ENCODE data around the gene CAV1.

CAV1 gene

GRCh38 chr7:116512520-116513188 is 12.2 kb upstream of the CAV1 start:
- peak; percentile 54 for DNase-seq (ENCODE audit: low read depth)
- no peak for TF ChIP-seq CTCF (conservative IDR thresholded peaks at IDR 0.05; ENCODE audit: control insufficient read depth, insufficient read depth, low read depth, low read length)
- H3K4me3 ChIP-seq (ENCODE audit: control insufficient read depth, low read depth, low read length), result no peak overlapping the region

DNA sequence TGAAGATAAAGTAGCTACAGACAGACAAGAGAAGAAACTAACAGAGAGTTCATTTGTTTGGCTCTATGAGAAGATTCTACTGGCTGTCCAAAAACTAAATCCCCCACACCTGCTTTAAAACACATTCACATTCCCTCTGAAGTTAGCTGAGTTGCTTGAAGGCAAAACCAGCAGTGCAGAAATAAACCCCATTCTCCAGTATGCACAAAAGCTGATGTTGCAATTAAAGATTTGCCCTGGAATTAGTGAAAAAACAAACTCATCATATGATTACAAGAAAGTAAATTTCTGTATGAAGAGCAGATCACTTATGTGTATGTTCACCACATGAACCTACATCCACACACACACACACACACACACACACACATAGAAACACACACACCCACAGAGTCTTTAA is 9.3 kb upstream of the CAV1 start:
- TF ChIP-seq CTCF (conservative IDR thresholded peaks at IDR 0.05; ENCODE audit: control insufficient read depth, insufficient read depth, low read depth, low read length), result no peak
- no peak overlapping the region for H3K4me3 ChIP-seq (ENCODE audit: control insufficient read depth, low read depth, low read length)
- DNase-seq (ENCODE audit: low read depth), result no peak

- no peak for TF ChIP-seq CTCF (conservative IDR thresholded peaks at IDR 0.05; ENCODE audit: control insufficient read depth, insufficient read depth, low read depth, low read length)
- no peak overlapping the region for H3K4me3 ChIP-seq (ENCODE audit: control insufficient read depth, low read depth, low read length)
- DNase-seq (ENCODE audit: low read depth), result no peak
Observed at GRCh38 chr7:116516324-116516723, 8.5 kb upstream of the CAV1 start.

DNA sequence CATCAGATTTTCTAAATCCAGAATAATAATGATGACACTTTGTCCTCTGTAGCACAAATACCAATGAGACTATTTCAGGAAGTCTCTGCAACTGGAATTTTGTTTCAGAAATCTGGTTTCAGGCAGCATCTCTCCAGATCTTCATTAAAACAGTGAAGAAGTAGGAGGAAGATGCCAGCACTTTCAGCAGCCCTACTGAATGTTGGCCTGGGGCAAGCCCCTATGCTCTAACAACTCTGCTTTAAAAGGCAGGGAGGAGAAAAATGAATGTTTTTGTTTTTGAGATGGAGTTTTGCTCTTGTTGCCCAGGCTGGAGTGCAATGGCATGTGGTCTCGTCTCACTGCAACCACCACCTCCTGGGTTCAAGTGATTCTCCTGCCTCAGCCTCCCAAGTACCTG is 7.2 kb upstream of the CAV1 start:
- no peak for TF ChIP-seq CTCF (conservative IDR thresholded peaks at IDR 0.05; ENCODE audit: control insufficient read depth, insufficient read depth, low read depth, low read length)
- DNase-seq (ENCODE audit: low read depth), result no peak
- H3K4me3 ChIP-seq (ENCODE audit: control insufficient read depth, low read depth, low read length), result no peak overlapping the region

GRCh38 chr7:116518961-116519360 is 5.9 kb upstream of the CAV1 start:
- DNase-seq (ENCODE audit: low read depth), result no peak
- H3K4me3 ChIP-seq (ENCODE audit: control insufficient read depth, low read depth, low read length), result no peak overlapping the region
- TF ChIP-seq CTCF (conservative IDR thresholded peaks at IDR 0.05; ENCODE audit: control insufficient read depth, insufficient read depth, low read depth, low read length), result no peak

- TF ChIP-seq CTCF (conservative IDR thresholded peaks at IDR 0.05; ENCODE audit: control insufficient read depth, insufficient read depth, low read depth, low read length), result no peak
- no peak overlapping the region for H3K4me3 ChIP-seq (ENCODE audit: control insufficient read depth, low read depth, low read length)
- DNase-seq (ENCODE audit: low read depth), result peak; percentile 64
Observed at GRCh38 chr7:116521046-116521664, 3.7 kb upstream of the CAV1 start.

All from fibroblast of mammary gland (primary cell).